K562 (cell line): Measurements from ENCODE around the gene IKBKE. TPM values are rescaled to one million over a fixed set of nuclear protein-coding genes. Genes with fewer than 3 reads are reported as not detected.

Experiments
- ARID4B ChIP-seq: sonication (generic); formaldehyde crosslinking; IDR thresholded peaks from 2 replicates; pipeline ENCODE4 v1.8.0; 2022; ENCODE audit warnings: mild to moderate bottlenecking, missing genetic modification reagents
- COPS2 ChIP-seq: fragments of 450-650 bp; conservative IDR thresholded peaks from 2 replicates; pipeline ENCODE4 v1.6.1; 2016; ENCODE audit warnings: mild to moderate bottlenecking, moderate library complexity
- CREM ChIP-seq: IDR thresholded peaks from 2 replicates; pipeline ENCODE4 v1.6.1; 2014; ENCODE audit warnings: antibody characterized with exemption, low read depth
- EP300 ChIP-seq: IDR thresholded peaks from 2 replicates; pipeline ENCODE4 v1.6.1; 2012; ENCODE audit warnings: low read length, improper control_type of control experiment
- JUNB ChIP-seq: fragments of 450-650 bp; formaldehyde crosslinking; conservative IDR thresholded peaks from 2 replicates; pipeline ENCODE4 v1.4.0; 2020; ENCODE audit warnings: mild to moderate bottlenecking
- NCOA2 ChIP-seq, 2 experiments: fragments of 450-650 bp; IDR thresholded peaks; 2 replicates each; pipeline ENCODE4 v1.6.1; 2018; ENCODE audit warnings: mild to moderate bottlenecking in 2 of 2, moderate library complexity in 1 of 2; ENCODE audit not compliant: partially characterized antibody in 2 of 2
- RB1 ChIP-seq: fragments of 450-650 bp; IDR thresholded peaks from 2 replicates; pipeline ENCODE4 v1.6.1; 2017; ENCODE audit warnings: low read depth, mild to moderate bottlenecking
- RBM14 ChIP-seq: fragments of 200-400 bp; formaldehyde crosslinking; IDR thresholded peaks from 2 replicates; pipeline ENCODE4 v1.6.1; 2018; ENCODE audit warnings: low read depth, mild to moderate bottlenecking, low read length, moderate library complexity, borderline replicate concordance; ENCODE audit not compliant: insufficient read depth
- SRSF1 ChIP-seq: fragments of 200-400 bp; formaldehyde crosslinking; IDR thresholded peaks from 2 replicates; pipeline ENCODE4 v1.6.1; 2017; ENCODE audit warnings: mild to moderate bottlenecking, low read depth, low read length, moderate library complexity
- STAT6 ChIP-seq: sonication (generic); formaldehyde crosslinking; IDR thresholded peaks from 2 replicates; pipeline ENCODE4 v1.8.1; 2023; ENCODE audit warnings: mild to moderate bottlenecking, missing genetic modification reagents
- TAF1 ChIP-seq: IDR thresholded peaks from 2 replicates; pipeline ENCODE4 v1.6.1; 2011; ENCODE audit warnings: mild to moderate bottlenecking, low read length, moderate library complexity; ENCODE audit not compliant: insufficient read depth, control insufficient read depth, severe bottlenecking; ENCODE audit errors: extremely low read depth
- TFAM ChIP-seq: fragments of 250-450 bp; sonication (Bioruptor Pico); conservative IDR thresholded peaks from 2 replicates; pipeline ENCODE4 v1.5.0; 2021; ENCODE audit warnings: mild to moderate bottlenecking, moderate library complexity
- ZBTB49 ChIP-seq: sonication (generic); formaldehyde crosslinking; IDR thresholded peaks from 2 replicates; pipeline ENCODE4 v1.8.0; 2022; ENCODE audit warnings: missing genetic modification reagents, mild to moderate bottlenecking, borderline replicate concordance
- ZBTB7A ChIP-seq: IDR thresholded peaks from 2 replicates; pipeline ENCODE4 v1.6.1; 2011; ENCODE audit warnings: low read depth, mild to moderate bottlenecking, low read length, moderate library complexity, borderline replicate concordance; ENCODE audit not compliant: control insufficient read depth
- ZNF124 ChIP-seq: sonication (generic); formaldehyde crosslinking; IDR thresholded peaks from 2 replicates; pipeline ENCODE4 v1.8.1; 2022; ENCODE audit warnings: missing genetic modification reagents
- ZNF224 ChIP-seq: sonication (generic); formaldehyde crosslinking; IDR thresholded peaks from 2 replicates; pipeline ENCODE4 v1.8.0; 2022; ENCODE audit warnings: mild to moderate bottlenecking, missing genetic modification reagents
- ZNF583 ChIP-seq: fragments of 250-450 bp; sonication (Bioruptor Pico); IDR thresholded peaks from 2 replicates; pipeline ENCODE4 v1.4.0; 2020
- polyA plus RNA-seq, 8 experiments: library from polyadenylated mRNA; depleted of rRNA in 4 of 8; stranded (reverse) in 5 of 8; unstranded in 3 of 8; fragments of >200 nt; fragmentation: Nextera tagmentation in 2 of 8; fragmentation: Illumina TruSeq in 1 of 8; extraction: Ambion mirVana in 2 of 8; extraction: Trizol in 1 of 8; gene quantifications; 2 replicates each; pipeline versions ENCODE4 v1.2.1 to v1.2.3, GENCODE V29; 2011 to 2014; ENCODE audit warnings: inconsistent platforms in 1 of 8, missing spikeins in 1 of 8
- total RNA-seq, 7 experiments: library from RNA; depleted of rRNA in 6 of 7; stranded (reverse); fragments of >200 nt in 6 of 7; fragmentation: Illumina TruSeq in 2 of 7; extraction: Trizol in 2 of 7; gene quantifications; 2 replicates each; pipeline versions ENCODE4 v1.2.1 to v1.2.3, GENCODE V29; 2011 to 2021; ENCODE audit warnings: low replicate concordance in 1 of 7

IKBKE gene
- total and polyA plus RNA-seq, 9 of the 15 experiments (the other 6 are each of a cell fraction or from before 2014, with no cell fraction given) = 2.3 to 9.0 (median 4.8) TPM

- no peak for TF ChIP-seq ARID4B
- TF ChIP-seq TFAM (CRISPR knock-in tag) = no peak
- peak; percentile 44; the same call in 1 of the 2 replicates for TF ChIP-seq EP300
- TF ChIP-seq RBM14 = no peak
- TF ChIP-seq CREM = peak; percentile 48; the same call in 1 of the 2 replicates
- no peak for TF ChIP-seq ZNF224 (CRISPR knock-in tag)
- TF ChIP-seq STAT6 (CRISPR knock-in tag) = no peak
- TF ChIP-seq JUNB = no peak
- TF ChIP-seq COPS2 = no peak
- no peak for TF ChIP-seq RB1
- no peak; the same call in 1 of the 2 replicates for TF ChIP-seq ZBTB7A
- TF ChIP-seq TAF1 = peak; percentile 9
- TF ChIP-seq ZNF124 (CRISPR knock-in tag) = no peak
- TF ChIP-seq ZNF583 = no peak
- no peak for TF ChIP-seq SRSF1
- TF ChIP-seq ZBTB49 (CRISPR knock-in tag) = no peak
- no peak for TF ChIP-seq NCOA2 (IDR thresholded peaks at IDR 0.05; ENCODE audit: partially characterized antibody in 2 of 2)
Measured at GRCh38 chr1:206469933-206470691, at the start of gene IKBKE (continued).
